Lower leg skin (tissue), 3 donors: ENCODE measurements around the gene PCMT1.

ENCODE experiments used
- CTCF ChIP-seq, 3 donors: fragments of 450-650 bp; IDR thresholded peaks; one replicate each; pipeline ENCODE4 v1.5.1; 2016; ENCODE audit warnings: antibody characterized with exemption in 3 of 3, mild to moderate bottlenecking in 3 of 3, moderate library complexity in 2 of 3
- POLR2A ChIP-seq, 2 donors: fragments of 450-650 bp; IDR thresholded peaks; one replicate each; pipeline ENCODE4 v1.6.1; 2016 to 2017; ENCODE audit warnings: antibody characterized with exemption in 2 of 2, mild to moderate bottlenecking in 1 of 2, moderate library complexity in 1 of 2

GRCh38 chr6:149825292-149825691, 75.8 kb downstream of the PCMT1 start:
- TF ChIP-seq CTCF (IDR thresholded peaks at IDR 0.05) (no peak), POLR2A (IDR thresholded peaks at IDR 0.05) (no peak)
